ENCODE results near the gene CASP12.

- TF ChIP-seq BHLHE40 (IDR thresholded peaks at IDR 0.05; ENCODE audit: low read depth, low read length) (no peak), MXI1 (IDR thresholded peaks at IDR 0.05; ENCODE audit: borderline replicate concordance, low read depth, low read length) (no peak), POLR2A (IDR thresholded peaks at IDR 0.05; ENCODE audit: low read depth, low read length) (no peak), CTCF (conservative IDR thresholded peaks at IDR 0.05; ENCODE audit: low read depth, low read length) (no peak), CEBPB (IDR thresholded peaks at IDR 0.05; ENCODE audit: low read depth, low read length) (no peak), MAFK (IDR thresholded peaks at IDR 0.05; ENCODE audit: low read depth, low read length) (no peak), ELK1 (IDR thresholded peaks at IDR 0.05; ENCODE audit: borderline replicate concordance, low read depth, low read length) (no peak)
- TF ChIP-seq, protein P1, sequence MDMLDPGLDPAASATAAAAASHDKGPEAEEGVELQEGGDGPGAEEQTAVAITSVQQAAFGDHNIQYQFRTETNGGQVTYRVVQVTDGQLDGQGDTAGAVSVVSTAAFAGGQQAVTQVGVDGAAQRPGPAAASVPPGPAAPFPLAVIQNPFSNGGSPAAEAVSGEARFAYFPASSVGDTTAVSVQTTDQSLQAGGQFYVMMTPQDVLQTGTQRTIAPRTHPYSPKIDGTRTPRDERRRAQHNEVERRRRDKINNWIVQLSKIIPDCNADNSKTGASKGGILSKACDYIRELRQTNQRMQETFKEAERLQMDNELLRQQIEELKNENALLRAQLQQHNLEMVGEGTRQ (IDR thresholded peaks at IDR 0.05; ENCODE audit: low read depth, low read length) = no peak
Measured at GRCh38 chr11:104925850-104926249, 27.6 kb upstream of the CASP12 start.
